ENCODE results near the gene WTAP.
A peak's percentile ranks its signal among the peaks of the same experiment; 100 is the strongest.
"Not testable (repeated sequence)": the region's sequence is repeated elsewhere in the genome, so short reads cannot be mapped to it uniquely, and the experiment has no call there.

WTAP gene

DNA sequence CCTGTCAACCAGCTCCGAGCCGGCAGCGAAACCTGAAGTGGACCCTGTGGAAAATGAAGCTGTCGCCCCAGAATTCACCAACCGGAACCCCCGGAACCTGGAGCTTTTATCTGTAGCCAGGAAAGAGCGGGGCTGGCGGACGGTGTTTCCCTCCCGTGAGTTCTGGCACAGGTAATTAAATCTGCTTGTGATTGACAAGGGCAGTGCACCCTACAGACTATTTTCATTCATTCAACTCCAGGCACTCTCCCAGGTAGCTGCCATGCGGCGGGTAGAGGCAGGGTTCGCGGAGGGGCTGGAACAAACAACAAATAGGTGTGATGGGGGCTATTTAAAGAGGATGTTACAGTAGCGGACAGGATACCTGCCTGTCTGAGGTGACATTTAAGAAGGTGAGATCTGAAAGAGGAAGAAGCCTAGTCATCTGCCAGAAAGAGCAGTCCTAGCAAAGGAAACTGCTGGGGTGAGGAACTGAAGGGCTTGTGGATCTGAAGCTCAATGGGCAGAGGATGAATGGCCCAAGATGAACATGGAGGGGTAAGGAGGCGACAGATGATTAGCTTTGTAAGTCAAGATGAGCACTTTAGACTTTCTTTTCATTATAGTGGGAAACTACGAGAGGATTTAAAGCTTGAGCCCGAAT is 63.8 kb downstream of the WTAP start:
- Histone ChIP-seq H3K4me2 (ENCODE audit: low read length) (peak overlapping the region; percentile 60), H3K79me2 (peaks cover 31% of the 10 kb centered on the region), H3K36me3 (ENCODE audit: control insufficient read depth, insufficient read depth, low read length) (no peaks in the 10 kb centered on the region), H3K4me1 (peaks cover 2% of the 10 kb centered on the region), H3K9ac (no peak overlapping the region), H3K27ac (peak overlapping the region; percentile 95), H3K4me3 (ENCODE audit: low read depth, low read length) (peak overlapping the region; percentile 79), H3K27me3 (ENCODE audit: control insufficient read depth, insufficient read depth, low read length) (no peaks in the 10 kb centered on the region), H2AFZ (peak overlapping the region; percentile 89), H3K9me3 (ENCODE audit: control insufficient read depth, low read length) (no peaks in the 10 kb centered on the region)
- TF ChIP-seq, protein P1, sequence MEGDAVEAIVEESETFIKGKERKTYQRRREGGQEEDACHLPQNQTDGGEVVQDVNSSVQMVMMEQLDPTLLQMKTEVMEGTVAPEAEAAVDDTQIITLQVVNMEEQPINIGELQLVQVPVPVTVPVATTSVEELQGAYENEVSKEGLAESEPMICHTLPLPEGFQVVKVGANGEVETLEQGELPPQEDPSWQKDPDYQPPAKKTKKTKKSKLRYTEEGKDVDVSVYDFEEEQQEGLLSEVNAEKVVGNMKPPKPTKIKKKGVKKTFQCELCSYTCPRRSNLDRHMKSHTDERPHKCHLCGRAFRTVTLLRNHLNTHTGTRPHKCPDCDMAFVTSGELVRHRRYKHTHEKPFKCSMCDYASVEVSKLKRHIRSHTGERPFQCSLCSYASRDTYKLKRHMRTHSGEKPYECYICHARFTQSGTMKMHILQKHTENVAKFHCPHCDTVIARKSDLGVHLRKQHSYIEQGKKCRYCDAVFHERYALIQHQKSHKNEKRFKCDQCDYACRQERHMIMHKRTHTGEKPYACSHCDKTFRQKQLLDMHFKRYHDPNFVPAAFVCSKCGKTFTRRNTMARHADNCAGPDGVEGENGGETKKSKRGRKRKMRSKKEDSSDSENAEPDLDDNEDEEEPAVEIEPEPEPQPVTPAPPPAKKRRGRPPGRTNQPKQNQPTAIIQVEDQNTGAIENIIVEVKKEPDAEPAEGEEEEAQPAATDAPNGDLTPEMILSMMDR (IDR thresholded peaks at IDR 0.05) = no peak

DNA sequence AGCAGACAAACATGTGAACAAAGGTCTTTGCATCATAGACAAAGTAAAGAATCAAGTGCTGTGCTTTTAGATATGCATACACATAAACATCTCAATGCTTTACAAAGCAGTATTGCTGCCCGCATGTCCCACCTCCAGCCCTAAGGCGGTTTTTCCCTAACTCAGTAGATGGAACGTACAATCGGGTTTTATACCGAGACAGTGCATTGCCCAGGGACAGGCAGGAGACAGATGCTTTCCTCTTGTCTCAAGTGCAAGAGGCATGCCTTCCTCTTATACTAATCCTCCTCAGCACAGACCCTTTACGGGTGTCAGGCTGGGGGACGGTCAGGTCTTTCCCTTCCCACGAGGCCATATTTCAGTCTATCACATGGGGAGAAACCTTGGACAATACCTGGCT is 67.7 kb downstream of the WTAP start:
- not testable (repeated sequence) for H3K9ac ChIP-seq; H3K9me3 ChIP-seq (ENCODE audit: control insufficient read depth, low read length); H3K4me3 ChIP-seq (ENCODE audit: low read depth, low read length); H3K4me2 ChIP-seq (ENCODE audit: low read length); H3K36me3 ChIP-seq (ENCODE audit: control insufficient read depth, insufficient read depth, low read length); H3K27me3 ChIP-seq (ENCODE audit: control insufficient read depth, insufficient read depth, low read length); H3K4me1 ChIP-seq; H2AFZ ChIP-seq; H3K27ac ChIP-seq
- H3K79me2 ChIP-seq = peaks cover 14% of the 10 kb centered on the region

DNA sequence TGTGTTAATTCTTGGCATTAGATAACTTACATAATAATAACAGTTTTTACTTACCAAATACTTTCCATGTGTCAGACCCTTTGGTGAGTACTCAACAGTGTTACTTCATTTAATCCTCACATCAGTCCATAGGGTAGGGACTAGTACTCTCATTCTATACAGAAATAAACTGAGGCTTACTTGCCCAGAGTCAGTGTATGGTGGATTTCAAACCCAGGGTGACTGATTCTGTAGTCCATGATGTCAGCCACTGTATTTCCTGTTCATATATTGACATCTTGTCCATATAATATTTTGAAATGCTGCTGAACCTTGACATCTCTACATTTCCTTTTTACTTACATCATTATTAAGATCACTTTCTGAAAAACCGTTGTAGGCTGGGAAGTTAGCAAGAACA is 70.2 kb downstream of the WTAP start:
- TF ChIP-seq, protein P1 (IDR thresholded peaks at IDR 0.05) = no peak
- H3K9ac ChIP-seq = no peak overlapping the region
- no peaks in the 10 kb centered on the region for H3K36me3 ChIP-seq (ENCODE audit: control insufficient read depth, insufficient read depth, low read length)
- H3K27ac ChIP-seq = no peak overlapping the region
- H3K4me3 ChIP-seq (ENCODE audit: low read depth, low read length) = no peak overlapping the region
- H2AFZ ChIP-seq = no peak overlapping the region
- H3K79me2 ChIP-seq = no peaks in the 10 kb centered on the region
- no peaks in the 10 kb centered on the region for H3K4me1 ChIP-seq
- H3K4me2 ChIP-seq (ENCODE audit: low read length) = no peak overlapping the region
- H3K9me3 ChIP-seq (ENCODE audit: control insufficient read depth, low read length) = no peaks in the 10 kb centered on the region
- no peaks in the 10 kb centered on the region for H3K27me3 ChIP-seq (ENCODE audit: control insufficient read depth, insufficient read depth, low read length)

DNA sequence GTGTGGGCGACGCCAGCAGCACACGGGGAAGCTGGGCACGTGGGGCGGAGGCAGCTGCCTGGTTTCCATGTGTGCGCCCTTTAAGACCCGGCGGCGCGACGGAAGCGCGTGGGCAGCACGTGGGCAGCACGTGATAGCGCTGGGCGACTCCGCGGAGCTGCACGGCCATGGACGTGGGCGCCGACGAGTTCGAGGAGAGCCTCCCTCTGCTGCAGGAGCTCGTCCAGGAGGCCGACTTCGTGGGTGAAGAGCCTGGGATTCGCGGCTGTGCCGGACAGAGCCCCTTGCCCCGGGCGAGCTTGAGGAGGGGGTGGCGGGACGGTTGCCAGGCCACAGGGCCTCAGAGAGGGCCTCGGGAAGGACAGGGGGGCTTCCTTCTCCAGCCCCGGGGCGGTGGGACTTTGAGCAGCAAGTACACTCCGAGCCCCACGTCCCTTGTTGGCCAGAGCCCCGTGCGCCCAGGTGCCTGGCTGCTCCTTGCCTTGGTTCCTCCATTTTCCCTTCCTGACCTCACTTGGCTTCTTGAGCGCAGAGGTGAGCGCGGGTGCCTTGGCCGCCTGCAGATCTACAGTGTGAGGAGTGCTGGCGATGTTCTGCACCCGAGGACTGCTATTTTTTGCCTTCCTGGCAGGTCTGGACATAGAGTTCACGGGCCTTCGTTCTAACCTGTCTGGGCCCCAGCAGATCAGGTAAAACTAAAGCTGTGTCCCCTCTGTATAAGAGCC is 73.0 kb downstream of the WTAP start, which contains the start of gene PNLDC1:
Gene PNLDC1 (plus strand): TSS at position 136 of the 725 bp plus-strand sequence. CDS start 32 bp downstream, at position 168.
- no peak within 1 kb of the TSS for H3K4me2 ChIP-seq (ENCODE audit: low read length)
- H3K9ac ChIP-seq = no peak within 1 kb of the TSS
- H3K79me2 ChIP-seq = no peaks in the 10 kb centered on the region
- no peak within 1 kb of the TSS for H3K27ac ChIP-seq
- H3K4me1 ChIP-seq = no peaks in the 10 kb centered on the region
- no peak within 1 kb of the TSS for H3K4me3 ChIP-seq (ENCODE audit: low read depth, low read length)
- no peaks in the 10 kb centered on the region for H3K9me3 ChIP-seq (ENCODE audit: control insufficient read depth, low read length)
- no peaks in the 10 kb centered on the region for H3K36me3 ChIP-seq (ENCODE audit: control insufficient read depth, insufficient read depth, low read length)
- no peak within 1 kb of the TSS for H2AFZ ChIP-seq
- TF ChIP-seq, protein P1 (IDR thresholded peaks at IDR 0.05) = no peak
- H3K27me3 ChIP-seq (ENCODE audit: control insufficient read depth, insufficient read depth, low read length) = no peaks in the 10 kb centered on the region

DNA sequence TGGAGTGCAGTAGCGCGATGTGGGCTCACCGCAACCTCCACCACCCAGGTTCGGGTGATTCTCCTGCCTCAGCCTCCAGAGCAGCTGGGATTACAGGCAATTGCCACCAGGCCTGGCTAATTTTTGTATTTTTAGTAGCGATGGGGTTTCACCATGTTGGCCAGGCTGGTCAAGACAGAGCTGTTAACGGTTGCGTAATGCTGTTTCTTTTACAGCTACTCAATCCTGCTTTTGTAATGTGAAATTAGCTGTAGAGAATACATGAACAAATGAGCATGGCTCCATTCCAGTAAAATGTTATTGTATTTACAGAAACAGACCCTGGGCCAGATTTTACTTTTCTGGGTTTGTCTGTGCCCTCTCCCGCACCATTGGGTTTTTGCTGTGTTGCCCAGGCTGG is 74.6 kb downstream of the WTAP start:
- TF ChIP-seq, protein P1 (IDR thresholded peaks at IDR 0.05) = no peak
- Histone ChIP-seq H3K79me2 (no peaks in the 10 kb centered on the region), H3K36me3 (ENCODE audit: control insufficient read depth, insufficient read depth, low read length) (no peaks in the 10 kb centered on the region), H3K27ac (no peak overlapping the region), H2AFZ (no peak overlapping the region), H3K27me3 (ENCODE audit: control insufficient read depth, insufficient read depth, low read length) (no peaks in the 10 kb centered on the region), H3K4me3 (ENCODE audit: low read depth, low read length) (no peak overlapping the region), H3K9me3 (ENCODE audit: control insufficient read depth, low read length) (no peaks in the 10 kb centered on the region), H3K4me1 (no peaks in the 10 kb centered on the region), H3K9ac (no peak overlapping the region), H3K4me2 (ENCODE audit: low read length) (no peak overlapping the region)

All from parathyroid adenoma (tissue), 2 donors.